Left lobe of liver (tissue), 2 donors: Measurements from ENCODE around the gene CCDC12. TPM values are rescaled to one million over a fixed set of nuclear protein-coding genes. Genes with fewer than 3 reads are reported as not detected.

Experiments used
- ATAC-seq: fragments of 200-7000 bp; cut with Tn5 transposase; one replicate; pipeline ENCODE4 v1.9.1; 2020; ENCODE audit warnings: mild to moderate bottlenecking, moderate library complexity
- DNase-seq: peaks from one replicate; pipeline ENCODE4 v3.0.0-alpha.2; 2020; ENCODE audit warnings: low spot score
- total RNA-seq: library from RNA; stranded (reverse); gene quantifications from one replicate; pipeline ENCODE4 v1.2.1, GENCODE V29; 2021
- donor health status: DM: no; HTN: no; CAD: no; lungs with moderate emphysema.
- donor health status: DM: no; HTN: yes; CAD: no.

The CCDC12 gene
- total RNA-seq, 1 donor from 2014 or later, result 19.3 TPM

DNA sequence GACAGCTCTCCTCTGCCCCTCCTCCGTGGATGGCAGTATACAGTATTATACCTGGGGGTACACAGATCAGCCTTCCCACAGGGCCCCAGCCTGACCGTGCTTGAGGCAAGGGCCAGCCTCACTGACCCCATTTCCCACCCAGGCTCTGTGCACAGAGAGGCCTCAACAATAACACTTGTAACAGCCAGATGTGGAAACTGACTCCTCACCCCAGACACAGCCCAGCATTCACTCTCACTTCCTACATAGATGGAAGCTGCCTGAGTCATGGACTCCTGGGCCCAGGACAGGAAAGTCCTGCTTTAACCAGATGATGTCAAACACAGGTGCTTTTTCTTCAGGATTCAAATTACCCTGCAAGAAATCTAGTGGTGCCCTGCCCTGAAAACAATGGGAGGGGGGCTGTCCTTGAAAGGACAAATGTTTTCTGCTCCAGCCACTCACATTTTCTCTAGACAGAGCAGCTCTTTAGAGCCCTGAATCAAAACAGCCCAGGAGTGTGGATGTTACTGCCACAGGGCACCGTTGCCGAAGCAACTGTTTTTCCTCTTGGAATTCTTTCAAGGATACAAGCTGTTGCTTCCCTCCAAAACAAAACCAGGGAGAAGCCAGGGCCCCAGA lies 16.4 kb downstream of the CCDC12 start:
- DNase-seq (no peak), ATAC-seq (peak; percentile 11)

DNA sequence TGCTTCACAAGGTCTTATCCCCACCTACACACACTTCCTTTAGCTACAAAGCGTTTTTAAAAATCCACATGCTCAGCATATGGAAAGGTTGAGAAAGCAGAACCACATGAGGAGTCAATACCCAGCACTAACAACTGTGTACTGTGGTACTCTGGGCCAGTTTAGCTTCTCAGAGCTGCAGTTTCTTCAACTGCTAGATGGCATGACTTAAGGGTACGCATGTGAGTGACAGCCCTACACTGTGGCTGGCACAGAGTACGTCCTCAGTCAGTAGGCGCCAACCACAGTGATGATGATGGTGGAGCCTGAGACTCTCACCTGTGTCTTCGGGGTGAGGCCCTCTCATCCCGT lies 17.4 kb downstream of the CCDC12 start:
- no peak for DNase-seq
- peak; percentile 10 for ATAC-seq

DNA sequence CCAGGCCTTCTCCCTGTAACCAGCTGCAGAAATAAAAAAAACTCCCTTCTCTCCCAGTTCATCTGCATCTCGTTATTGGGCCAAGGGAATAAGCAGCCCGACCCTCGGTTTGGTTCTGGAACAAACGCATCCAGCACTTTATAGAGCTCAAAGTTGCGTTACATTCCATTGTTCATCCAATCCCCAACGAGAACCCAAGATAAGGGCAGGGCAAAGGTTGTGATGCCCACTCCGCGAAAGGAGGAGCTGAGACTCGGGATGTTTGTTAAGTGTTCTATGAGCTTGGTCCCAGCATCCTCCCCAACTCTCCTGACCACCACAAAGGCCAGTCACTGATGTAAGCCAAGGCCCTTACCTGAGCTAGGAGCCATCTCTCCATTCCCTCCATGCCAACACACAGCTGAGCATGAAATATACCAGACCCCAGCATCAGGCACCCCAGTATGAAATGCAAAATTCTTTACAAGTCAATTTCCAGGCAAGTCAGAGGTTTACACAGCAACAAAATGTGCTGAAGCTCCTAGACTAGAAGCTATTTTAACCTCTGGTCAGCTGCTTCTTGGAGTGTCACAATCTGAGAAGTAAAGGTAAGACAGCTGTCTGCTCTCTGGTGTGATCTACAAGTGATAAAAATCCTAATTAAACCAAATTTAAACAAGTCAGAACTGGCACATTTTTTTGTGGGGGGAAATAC lies 17.9 kb downstream of the CCDC12 start:
- DNase-seq (no peak), ATAC-seq (no peak)

DNA sequence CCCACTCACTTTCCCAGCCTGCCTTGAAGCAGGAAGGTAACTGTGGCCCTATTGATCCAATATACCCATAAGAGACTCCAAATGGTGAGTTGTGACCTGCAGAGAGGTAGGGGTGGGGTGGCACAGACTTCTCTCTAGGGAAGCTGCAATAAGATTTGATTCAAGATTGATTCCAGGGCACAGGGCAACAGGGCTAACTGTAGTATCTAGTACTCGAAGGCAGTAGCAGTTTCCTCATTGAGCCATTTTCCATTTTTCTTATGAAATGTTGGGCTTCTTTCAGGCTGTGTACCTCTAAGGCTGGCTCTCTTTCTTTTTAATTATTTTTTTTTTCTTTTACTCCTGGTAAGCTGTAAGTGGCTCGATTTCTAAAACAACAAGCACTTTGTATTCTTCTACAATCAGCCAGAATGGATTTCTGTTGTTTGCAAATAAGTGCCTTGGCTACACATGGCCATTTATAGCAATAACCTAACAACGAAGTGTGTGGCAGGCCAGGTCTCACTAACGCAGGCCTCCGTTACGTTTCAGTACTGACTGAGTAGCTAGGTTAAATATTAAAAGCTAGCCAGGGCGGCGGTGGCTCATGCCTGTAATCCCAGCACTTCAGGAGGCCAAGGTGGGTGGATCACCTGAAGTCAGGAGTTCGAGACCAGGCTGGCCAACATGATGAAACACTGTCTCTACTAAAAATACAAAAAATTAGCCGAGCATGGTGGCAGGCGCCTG lies 19.3 kb downstream of the CCDC12 start:
- ATAC-seq (peak; percentile 46), DNase-seq (no peak)

DNA sequence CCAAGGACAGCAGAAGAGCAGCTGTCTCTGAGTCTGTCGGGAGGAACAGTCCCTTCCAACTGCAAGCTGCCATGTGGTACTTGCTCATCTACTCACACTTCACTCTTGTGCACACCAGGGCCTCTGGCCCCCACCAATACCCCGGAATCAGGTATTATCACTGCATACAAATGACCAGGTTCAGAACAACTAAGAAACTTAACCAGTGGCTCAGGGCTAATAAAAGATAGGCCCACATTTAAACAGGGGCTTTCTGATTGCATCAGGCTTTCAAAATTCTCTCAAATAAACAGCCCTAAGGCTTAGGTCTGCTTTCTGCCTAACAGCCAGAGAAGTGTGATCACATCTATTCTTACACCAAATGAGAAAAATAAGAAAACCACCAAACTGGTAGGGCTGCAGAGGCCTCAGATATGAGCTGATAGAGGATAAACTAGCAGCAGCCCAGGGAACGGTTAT lies 20.7 kb downstream of the CCDC12 start:
- ATAC-seq (no peak), DNase-seq (no peak)

DNA sequence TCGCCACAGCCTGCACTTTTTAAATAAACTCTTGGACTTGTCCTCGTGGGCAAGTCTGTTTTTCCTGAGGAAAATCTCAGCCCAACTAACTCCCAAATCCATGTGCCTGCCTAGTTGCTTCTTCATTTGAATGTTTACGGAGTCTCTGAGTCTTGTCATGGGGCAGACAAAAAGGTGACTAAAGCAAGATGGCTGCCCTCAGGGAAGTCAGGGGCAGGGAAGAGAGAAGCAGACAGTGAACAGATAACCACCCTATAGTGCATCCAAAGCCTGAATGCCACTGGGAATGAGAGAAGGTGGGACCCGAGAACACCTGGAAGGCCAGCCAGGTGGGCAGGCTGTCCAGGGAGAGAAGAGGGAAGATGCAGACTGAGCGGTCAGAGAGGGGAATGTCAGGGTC lies 21.4 kb downstream of the CCDC12 start:
- DNase-seq (no peak), ATAC-seq (no peak)

DNA sequence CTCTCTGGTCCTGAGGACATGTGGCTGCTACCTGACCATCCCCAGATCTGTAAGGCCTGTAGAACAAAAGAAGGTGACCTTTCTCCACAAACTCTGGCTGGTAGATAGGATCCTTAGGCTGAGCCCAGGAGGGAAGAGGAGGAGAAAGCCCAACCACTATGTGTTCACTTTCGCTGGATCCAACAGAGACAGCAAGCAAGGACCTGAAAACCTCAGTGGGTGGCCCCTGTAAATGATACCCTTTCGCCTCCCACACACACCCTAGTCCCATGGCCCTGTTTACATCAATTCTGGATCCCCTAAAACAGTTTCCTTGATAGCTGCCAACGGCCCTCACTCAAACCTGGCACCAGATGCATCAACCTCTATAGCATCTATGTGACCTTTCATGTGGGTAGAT lies 22.4 kb downstream of the CCDC12 start:
- no peak for DNase-seq
- ATAC-seq, result no peak

DNA sequence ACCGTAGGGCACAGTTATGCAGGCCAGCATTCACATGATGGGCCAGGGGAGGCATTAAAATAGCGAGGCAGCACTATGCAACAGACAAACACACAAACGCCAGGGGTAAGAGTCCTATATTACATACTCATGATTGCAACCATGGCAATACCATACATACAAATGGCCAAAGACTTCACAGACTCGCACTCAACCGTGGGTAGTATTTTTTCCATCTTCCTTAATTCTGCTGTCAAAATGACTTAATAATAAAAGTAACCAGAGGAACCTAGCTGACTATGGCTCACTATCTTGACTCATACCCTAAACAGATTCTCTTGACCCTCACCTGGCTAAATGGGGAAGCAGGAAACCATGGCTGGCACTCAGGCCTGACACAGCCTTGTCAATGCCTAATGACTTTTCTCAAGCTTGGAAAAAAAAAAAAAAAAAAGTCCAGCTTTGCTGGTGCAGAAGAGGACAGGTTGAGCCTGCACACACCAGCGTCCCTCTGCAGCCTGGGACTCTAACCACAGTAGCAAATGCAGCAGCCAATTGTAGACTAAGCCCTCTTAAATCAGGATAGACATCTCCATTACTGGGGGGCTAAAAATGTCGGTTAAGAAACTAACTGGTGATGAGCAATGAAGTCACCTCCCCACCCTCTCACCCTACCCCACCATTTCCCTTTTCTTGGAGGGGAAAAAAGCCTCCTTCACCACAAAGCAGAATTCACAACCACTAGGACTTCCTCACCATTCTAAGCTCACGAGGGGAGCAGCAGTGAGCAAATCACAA lies 23.1 kb downstream of the CCDC12 start:
- ATAC-seq, result no peak

DNA sequence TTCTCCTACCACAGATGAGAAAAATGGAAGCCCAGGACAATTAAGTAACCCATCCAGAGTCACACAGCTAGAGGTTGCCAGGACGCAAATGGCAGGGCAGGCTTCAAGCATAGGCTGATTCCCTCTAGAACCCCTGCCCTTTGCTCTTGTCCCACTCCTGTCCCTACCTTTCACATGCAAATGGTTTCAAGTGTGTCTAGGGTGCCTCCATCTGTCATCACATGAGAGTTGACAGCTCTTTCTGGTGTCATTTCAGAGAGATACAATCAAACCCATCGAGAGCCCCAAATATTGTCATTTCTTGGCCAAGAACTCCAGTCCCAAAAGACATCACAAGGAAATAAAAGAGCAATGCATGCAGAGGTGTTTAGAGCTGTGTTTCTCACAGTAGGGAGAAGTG lies 23.7 kb downstream of the CCDC12 start:
- ATAC-seq (no peak), DNase-seq (no peak)

More for the DNA sequence above, 23.1 kb downstream of the CCDC12 start:
- no peak for DNase-seq

DNA sequence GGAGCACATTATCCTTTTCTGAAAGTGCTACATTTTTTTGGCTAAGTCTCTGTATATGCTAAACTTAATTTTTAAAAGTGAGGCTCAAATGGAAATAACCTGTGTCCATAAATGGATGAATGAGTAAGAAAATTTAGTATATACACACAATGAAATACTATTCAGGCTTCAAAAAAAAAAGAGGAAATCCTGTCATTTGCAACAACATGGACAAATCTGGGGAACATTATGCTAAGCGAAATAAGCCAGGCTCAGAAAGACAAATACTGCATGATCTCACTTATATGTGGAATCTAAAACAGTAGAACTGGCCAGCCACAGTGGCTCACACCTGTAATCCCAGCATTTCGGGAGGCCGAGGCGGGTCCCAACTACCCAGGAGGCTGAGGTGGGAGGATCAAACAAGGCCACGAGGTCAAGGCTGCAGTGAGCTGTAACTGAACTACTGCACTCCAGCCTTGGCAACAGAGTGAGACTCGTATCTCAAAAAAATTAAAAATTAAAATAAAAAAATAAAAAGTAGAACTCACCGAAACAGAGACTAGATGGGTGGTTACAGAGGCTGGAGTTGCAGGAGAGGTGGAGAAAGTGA lies 25.8 kb downstream of the CCDC12 start:
- no peak for ATAC-seq
- DNase-seq, result no peak

DNA sequence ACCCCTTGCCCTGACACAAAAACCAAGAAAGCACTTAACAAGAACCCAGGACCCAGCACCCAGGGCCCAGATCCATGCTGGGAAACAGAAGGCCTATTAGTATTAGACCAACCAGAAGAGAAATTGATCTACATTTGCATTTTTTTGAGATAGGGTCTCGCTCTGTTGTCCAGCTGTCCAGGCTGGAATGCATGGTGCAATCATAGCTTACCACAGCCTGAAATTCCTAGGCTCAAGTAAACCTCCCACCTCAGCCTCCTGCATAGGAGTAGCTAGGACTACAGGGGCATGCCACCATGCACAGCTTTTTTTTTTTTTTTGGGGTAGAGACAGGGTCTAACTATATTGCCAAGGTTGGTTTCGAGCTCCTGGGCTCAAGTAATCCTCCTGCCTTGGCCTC lies 26.4 kb downstream of the CCDC12 start:
- DNase-seq (no peak), ATAC-seq (no peak)

DNA sequence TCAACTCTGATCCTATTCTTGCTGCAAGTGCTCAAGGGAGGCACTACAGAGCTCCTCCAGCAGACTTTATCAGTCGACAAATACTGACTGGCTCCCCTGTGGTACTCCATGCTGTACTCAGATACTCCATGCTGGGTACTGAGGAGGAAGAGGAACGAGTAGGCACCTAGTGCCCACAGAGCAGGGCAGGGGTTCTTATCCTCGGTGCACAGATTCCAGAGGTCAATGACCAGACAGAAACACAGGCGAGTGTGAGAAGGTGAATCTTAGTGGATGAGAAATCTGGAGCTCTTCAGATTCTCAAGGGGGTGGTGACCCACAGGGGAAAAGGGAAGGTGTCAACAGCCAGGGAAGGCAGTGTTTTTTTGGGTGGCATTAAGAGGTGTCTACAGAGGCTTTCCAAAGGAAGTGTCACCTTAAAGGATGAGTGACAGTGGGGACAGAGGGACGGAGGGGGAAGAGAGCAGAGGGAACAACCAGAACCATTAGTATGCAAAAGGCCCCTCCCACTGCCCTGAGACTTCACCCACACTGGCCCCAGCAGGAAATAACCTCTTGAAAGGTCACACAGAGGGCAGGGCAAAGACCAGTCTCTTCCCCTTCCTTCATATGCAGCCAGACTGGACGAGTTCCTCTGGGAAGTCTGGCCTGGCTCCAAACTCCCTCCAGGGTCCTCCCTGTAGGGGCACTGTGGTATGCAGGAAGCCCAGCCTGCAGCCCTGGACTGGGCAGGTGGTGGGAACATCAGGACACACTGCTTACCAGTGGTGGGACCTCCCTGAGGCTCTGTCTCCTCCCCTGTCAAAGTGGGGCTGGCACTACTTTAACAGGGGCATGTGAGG lies 27.5 kb downstream of the CCDC12 start:
- DNase-seq (peak; percentile 67), ATAC-seq (peak; percentile 51)

DNA sequence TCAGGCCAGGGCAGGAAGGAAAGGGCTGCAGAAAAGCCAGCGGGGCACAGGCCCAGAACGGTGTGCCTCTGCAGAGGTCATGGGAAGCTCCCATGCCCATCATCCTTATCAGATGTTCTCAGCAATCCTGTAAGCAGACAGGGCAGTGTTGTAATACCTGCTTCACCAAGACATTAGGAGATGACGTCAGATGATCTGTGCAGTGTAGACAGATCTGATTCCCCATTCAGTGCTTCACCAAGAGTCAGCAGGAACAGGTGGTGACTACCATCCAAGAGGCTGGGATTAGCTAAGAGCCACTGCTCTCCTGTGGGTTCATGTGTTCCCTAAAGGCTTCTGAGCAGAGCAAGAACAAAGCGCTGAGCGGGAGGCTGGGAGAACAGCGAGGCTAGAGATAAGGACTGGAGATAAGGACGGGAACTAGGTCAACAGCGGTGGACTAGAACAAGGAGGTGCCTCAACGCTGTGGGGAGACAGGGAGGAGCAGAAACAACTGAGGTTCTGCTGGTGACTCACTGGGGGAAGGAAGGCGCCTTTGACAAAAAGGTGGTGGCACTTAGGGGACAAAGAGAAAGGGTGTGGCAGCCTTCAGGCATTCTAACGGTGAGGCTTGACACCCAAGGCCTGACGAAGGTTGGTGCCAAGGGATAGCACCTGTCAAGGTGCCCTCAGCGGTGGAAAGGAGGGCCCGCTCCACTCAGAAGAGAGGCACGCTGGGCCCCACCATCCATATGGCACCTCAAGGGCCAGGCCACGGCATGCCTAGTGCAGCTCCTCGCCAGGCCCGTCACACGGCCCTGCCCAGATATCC lies 28.4 kb downstream of the CCDC12 start:
- peak; percentile 64 for DNase-seq
- ATAC-seq, result peak; percentile 65

DNA sequence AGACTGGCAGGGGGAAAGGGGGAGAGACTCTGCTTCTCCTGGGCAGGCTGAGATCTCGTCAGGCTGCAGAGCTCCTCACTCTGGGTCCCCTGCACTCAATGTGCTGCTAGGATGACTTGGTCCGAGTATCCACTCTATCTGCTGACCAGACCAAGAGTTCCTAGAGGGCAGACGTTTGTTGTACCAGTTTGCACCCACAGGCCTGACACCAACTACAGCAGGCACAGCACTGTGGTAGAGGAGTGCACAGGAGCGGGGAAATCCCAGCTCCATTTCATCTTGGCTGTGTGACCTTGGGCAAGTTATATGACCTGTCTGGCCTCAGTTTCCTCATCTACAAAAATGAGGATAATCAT lies 29.0 kb downstream of the CCDC12 start:
- no peak for ATAC-seq
- no peak for DNase-seq

DNA sequence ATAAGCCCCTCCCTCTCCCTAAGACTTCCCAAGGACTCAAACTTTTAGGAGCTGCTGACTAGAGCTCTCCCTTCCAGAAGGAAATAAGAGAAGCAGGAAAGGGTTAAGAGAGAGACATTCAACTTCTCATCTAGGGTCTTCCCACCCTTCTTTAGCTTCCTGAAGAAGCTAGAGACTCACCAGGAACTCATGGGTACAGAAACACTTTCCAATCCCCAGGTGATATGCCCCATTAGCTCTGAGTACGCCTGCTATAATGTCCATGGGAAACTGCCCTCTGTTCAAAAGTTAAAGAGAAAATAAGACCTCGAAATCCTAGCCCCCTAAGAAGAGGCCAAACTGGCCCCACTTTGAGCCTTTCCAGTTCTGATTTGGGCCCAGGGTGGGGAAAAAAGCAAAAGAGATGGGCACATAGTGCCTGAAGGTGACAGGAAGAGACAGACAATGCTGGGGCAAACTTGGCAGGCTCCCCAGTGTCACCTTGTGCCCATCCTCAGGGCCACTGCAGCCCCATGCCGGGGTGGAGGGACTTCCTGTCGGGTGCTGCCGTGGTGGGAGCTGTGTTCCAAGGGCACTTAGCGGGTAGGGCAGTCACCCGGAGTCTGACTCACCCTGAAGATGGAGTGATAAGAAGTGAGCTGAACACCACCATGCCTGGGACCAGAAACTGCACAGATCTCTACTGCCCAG lies 29.5 kb downstream of the CCDC12 start:
- no peak for DNase-seq
- no peak for ATAC-seq

DNA sequence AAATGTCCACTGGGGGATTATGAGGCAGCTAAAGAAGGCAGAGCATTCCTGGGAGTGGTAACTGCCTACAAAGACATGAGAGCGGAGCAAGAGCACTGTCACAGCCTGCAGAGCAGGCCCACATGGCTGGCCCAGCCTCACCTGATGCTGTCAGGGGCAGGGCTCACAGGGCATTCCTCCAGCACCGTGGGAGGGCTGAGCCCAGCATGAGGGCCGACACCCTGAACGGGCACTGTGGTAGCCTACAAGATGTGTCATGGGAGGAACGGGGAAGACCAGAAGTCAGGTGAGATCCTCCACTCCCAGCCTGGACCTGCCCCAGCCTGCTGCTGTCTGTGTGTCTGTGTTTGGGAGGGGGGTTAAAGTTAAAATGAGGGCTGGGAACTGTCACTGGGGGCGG lies 30.1 kb downstream of the CCDC12 start:
- no peak for ATAC-seq

DNA sequence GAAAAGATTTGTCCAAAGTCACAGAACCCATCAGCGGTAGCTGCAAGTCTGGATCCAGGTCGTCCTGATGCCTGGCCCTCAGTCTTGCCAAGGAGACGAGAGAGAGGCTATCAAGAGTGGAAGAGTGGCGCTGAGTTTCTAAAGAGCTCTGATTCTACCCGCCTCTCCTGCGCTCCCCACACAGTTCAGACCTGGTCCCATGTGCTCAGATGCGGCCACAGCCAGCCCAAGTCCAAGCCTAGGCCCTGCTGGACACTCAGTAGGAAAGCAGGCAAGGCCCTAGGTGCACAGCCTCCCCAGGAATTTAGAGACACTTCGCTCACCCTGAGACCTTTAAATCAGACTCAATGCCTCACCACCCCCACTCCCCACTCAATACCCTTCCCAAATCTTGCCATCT lies 32.4 kb downstream of the CCDC12 start:
- no peak for DNase-seq
- ATAC-seq, result peak; percentile 6

More for the DNA sequence above, 30.1 kb downstream of the CCDC12 start:
- DNase-seq, result no peak
